OCI-LY3 (cell line): Measurements from ENCODE around the gene UQCC5.

ENCODE experiments used
- H2AFZ ChIP-seq: fragments of 200-600, 300-600 bp; shearing (Covaris generic); 2 replicates; pipeline ENCODE4 v1.6.0; 2014; ENCODE audit warnings: antibody characterized with exemption, low read depth, low read length
- H3K27ac ChIP-seq: fragments of 200-600, 300-600 bp; sonication (generic); 2 replicates; pipeline ENCODE4 v1.5.1; 2014; ENCODE audit warnings: mild to moderate bottlenecking, low read length, moderate library complexity, mixed read lengths
- H3K27me3 ChIP-seq: fragments of 200-600, 300-600 bp; sonication (generic); 2 replicates; pipeline ENCODE4 v1.6.1; 2014; ENCODE audit warnings: low read depth, low read length, mixed read lengths
- H3K36me3 ChIP-seq: fragments of 200-600, 300-600 bp; sonication (generic); replicated peaks from 2 replicates; pipeline ENCODE3; 2014; ENCODE audit warnings: low read depth, low read length, mixed read lengths
- H3K4me1 ChIP-seq: fragments of 300-600, 200-600 bp; sonication (generic); 2 replicates; pipeline ENCODE4 v1.6.1; 2014; ENCODE audit warnings: low read length, mixed read lengths
- H3K4me2 ChIP-seq: fragments of 200-600, 300-600 bp; sonication (generic); 2 replicates; pipeline ENCODE4 v1.6.1; 2014; ENCODE audit warnings: low read length, mixed read lengths
- H3K4me3 ChIP-seq: fragments of 300-600, 200-600 bp; sonication (generic); 2 replicates; pipeline ENCODE4 v1.5.1; 2014; ENCODE audit warnings: antibody characterized with exemption, mild to moderate bottlenecking, low read length, moderate library complexity
- H3K79me2 ChIP-seq: fragments of 300-600, 200-600 bp; shearing (Covaris generic); 2 replicates; pipeline ENCODE4 v1.6.1; 2014; ENCODE audit warnings: mild to moderate bottlenecking, low read length, mixed read lengths
- H3K9ac ChIP-seq: fragments of 300-600, 200-600 bp; shearing (Covaris generic); 2 replicates; pipeline ENCODE4 v1.6.0; 2014; ENCODE audit warnings: mild to moderate bottlenecking, low read length, moderate library complexity
- H3K9me3 ChIP-seq: fragments of 200-600, 300-600 bp; shearing (Covaris generic); 2 replicates; pipeline ENCODE4 v1.6.1; 2014; ENCODE audit warnings: low read length, mixed read lengths; ENCODE audit not compliant: insufficient read depth
- H4K20me1 ChIP-seq: fragments of 200-600, 300-600 bp; sonication (generic); 2 replicates; pipeline ENCODE4 v1.6.1; 2016; ENCODE audit warnings: low read length, mixed read lengths; ENCODE audit not compliant: insufficient read depth
- CTCF ChIP-seq: fragments of 200-600, 300-600 bp; sonication (generic); IDR thresholded peaks from 2 replicates; pipeline ENCODE4 v1.5.1; 2014; ENCODE audit warnings: antibody characterized with exemption, low read length, low read depth
- EZH2phosphoT487 ChIP-seq: fragments of 200-600 bp; shearing (Covaris generic); IDR thresholded peaks from 2 replicates; pipeline ENCODE4 v1.6.1; 2018; ENCODE audit warnings: antibody characterized with exemption, mixed run types, low read depth

UQCC5 gene

GRCh38 chr3:52488746-52489145 is 47.7 kb upstream of the UQCC5 start:
- Histone ChIP-seq H3K27ac (no peak overlapping the region), H3K9ac (no peak overlapping the region), H4K20me1 (no peaks in the 10 kb centered on the region), H3K27me3 (no peaks in the 10 kb centered on the region), H3K9me3 (no peaks in the 10 kb centered on the region), H3K4me1 (no peaks in the 10 kb centered on the region), H3K4me3 (no peak overlapping the region), H2AFZ (no peak overlapping the region), H3K36me3 (peaks cover 38% of the 10 kb centered on the region), H3K4me2 (no peak overlapping the region), H3K79me2 (no peaks in the 10 kb centered on the region)
- TF ChIP-seq EZH2phosphoT487 (no peak), CTCF (no peak)

DNA sequence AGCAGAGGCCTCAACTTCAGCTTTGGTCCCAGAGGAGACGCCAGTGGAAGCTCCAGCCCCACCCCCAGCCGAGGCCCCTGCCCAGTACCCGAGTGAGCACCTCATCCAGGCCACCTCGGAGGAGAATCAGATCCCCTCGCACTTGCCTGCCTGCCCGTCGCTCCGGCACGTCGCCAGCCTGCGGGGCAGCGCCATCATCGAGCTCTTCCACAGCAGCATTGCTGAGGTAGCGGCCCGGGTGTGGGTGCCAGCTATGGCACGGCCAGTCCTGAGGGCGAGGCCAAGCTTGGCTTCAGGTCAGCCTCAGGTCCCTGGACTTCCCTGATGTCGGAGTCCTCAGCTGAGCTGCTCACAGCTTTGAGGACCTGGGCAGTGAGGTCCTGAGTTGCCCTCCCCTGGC is 47.0 kb upstream of the UQCC5 start:
- no peak overlapping the region for H2AFZ ChIP-seq
- TF ChIP-seq CTCF (no peak), EZH2phosphoT487 (no peak)
- no peaks in the 10 kb centered on the region for H3K79me2 ChIP-seq
- no peak overlapping the region for H3K4me2 ChIP-seq
- no peaks in the 10 kb centered on the region for H4K20me1 ChIP-seq
- H3K27ac ChIP-seq = no peak overlapping the region
- no peaks in the 10 kb centered on the region for H3K27me3 ChIP-seq
- no peak overlapping the region for H3K9ac ChIP-seq
- H3K36me3 ChIP-seq = peaks cover 38% of the 10 kb centered on the region
- no peaks in the 10 kb centered on the region for H3K4me1 ChIP-seq
- no peak overlapping the region for H3K4me3 ChIP-seq
- H3K9me3 ChIP-seq = no peaks in the 10 kb centered on the region

- no peak overlapping the region for H3K4me3 ChIP-seq
- H3K27ac ChIP-seq = no peak overlapping the region
- no peaks in the 10 kb centered on the region for H3K4me1 ChIP-seq
- TF ChIP-seq CTCF (no peak), EZH2phosphoT487 (no peak)
- no peaks in the 10 kb centered on the region for H3K9me3 ChIP-seq
- no peaks in the 10 kb centered on the region for H3K79me2 ChIP-seq
- no peak overlapping the region for H3K9ac ChIP-seq
- no peaks in the 10 kb centered on the region for H3K27me3 ChIP-seq
- no peak overlapping the region for H3K4me2 ChIP-seq
- H4K20me1 ChIP-seq = no peaks in the 10 kb centered on the region
- H3K36me3 ChIP-seq = peaks cover 35% of the 10 kb centered on the region
- no peak overlapping the region for H2AFZ ChIP-seq
Observed at GRCh38 chr3:52490035-52490938, 46.1 kb upstream of the UQCC5 start.

DNA sequence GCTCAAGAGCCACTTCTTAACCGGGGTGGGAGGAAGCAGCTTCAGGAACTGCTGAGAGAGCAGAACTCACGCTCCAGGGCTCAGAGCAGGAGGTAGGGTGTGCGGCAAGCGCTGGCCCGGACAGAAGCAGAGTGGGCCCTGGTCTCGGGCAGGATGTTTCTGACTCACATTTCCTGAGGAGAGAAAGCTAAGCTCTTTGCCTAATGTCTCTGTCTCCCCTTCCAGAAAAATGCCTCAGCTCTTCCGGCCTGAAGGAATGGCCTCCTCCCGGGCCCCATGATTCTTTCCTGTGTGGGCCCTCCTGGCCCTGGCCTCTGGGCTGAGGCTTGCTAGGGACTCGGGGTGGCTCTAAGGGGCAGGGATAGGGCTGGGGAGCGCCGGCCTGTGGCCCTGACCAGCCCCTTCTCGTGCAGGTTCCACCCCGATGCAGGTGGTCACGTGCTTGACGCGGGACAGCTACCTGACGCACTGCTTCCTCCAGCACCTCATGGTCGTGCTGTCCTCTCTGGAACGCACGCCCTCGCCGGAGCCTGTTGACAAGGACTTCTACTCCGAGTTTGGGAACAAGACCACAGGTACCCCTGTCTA is 45.4 kb upstream of the UQCC5 start:
- Histone ChIP-seq H3K27me3 (no peaks in the 10 kb centered on the region), H3K4me3 (no peak overlapping the region), H4K20me1 (no peaks in the 10 kb centered on the region), H3K4me2 (no peak overlapping the region), H3K9ac (no peak overlapping the region), H3K36me3 (peaks cover 35% of the 10 kb centered on the region), H3K4me1 (no peaks in the 10 kb centered on the region), H3K79me2 (no peaks in the 10 kb centered on the region), H3K9me3 (no peaks in the 10 kb centered on the region), H3K27ac (no peak overlapping the region), H2AFZ (no peak overlapping the region)
- TF ChIP-seq EZH2phosphoT487 (no peak), CTCF (no peak)
